ENCODE measurements around the gene CBFA2T2.
"Not testable (repeated sequence)": the region's sequence is repeated elsewhere in the genome, so short reads cannot be mapped to it uniquely, and the experiment has no call there.

The CBFA2T2 gene

GRCh38 chr20:33630507-33630906 lies 140.6 kb downstream of the CBFA2T2 start:
- no peak for DNase-seq

GRCh38 chr20:33631910-33632309 lies 142.0 kb downstream of the CBFA2T2 start:
- not testable (repeated sequence) for DNase-seq

GRCh38 chr20:33635341-33635740 lies 145.4 kb downstream of the CBFA2T2 start:
- DNase-seq, result no peak

- DNase-seq, result no peak
Observed at GRCh38 chr20:33636776-33637175, 146.9 kb downstream of the CBFA2T2 start.

GRCh38 chr20:33640287-33640686 lies 150.4 kb downstream of the CBFA2T2 start:
- DNase-seq, result no peak

GRCh38 chr20:33644313-33645071 lies 154.6 kb downstream of the CBFA2T2 start:
- no peak for DNase-seq

- no peak for DNase-seq
Observed at GRCh38 chr20:33645072-33645358, 155.1 kb downstream of the CBFA2T2 start.

- no peak for DNase-seq
Observed at GRCh38 chr20:33645396-33645795, 155.5 kb downstream of the CBFA2T2 start.

- DNase-seq, result no peak
Observed at GRCh38 chr20:33646191-33646590, 156.3 kb downstream of the CBFA2T2 start.

GRCh38 chr20:33646959-33647602 lies 157.2 kb downstream of the CBFA2T2 start:
- DNase-seq, result not testable (repeated sequence)

- no peak for DNase-seq
Observed at GRCh38 chr20:33647603-33648395, 157.9 kb downstream of the CBFA2T2 start.

- DNase-seq, result no peak
Observed at GRCh38 chr20:33648396-33649004, 158.6 kb downstream of the CBFA2T2 start.

- no peak for DNase-seq
Observed at GRCh38 chr20:33649201-33649681, 159.3 kb downstream of the CBFA2T2 start.

- DNase-seq, result no peak
Observed at GRCh38 chr20:33650111-33650752, 160.3 kb downstream of the CBFA2T2 start.

GRCh38 chr20:33650753-33651561 lies 161.1 kb downstream of the CBFA2T2 start:
- no peak for DNase-seq

- DNase-seq, result no peak
Observed at GRCh38 chr20:33651562-33652048, 161.7 kb downstream of the CBFA2T2 start.

- DNase-seq, result peak; percentile 43
Observed at GRCh38 chr20:33653218-33653899, 163.5 kb downstream of the CBFA2T2 start.

GRCh38 chr20:33653900-33654596 lies 164.2 kb downstream of the CBFA2T2 start:
- peak; percentile 71 for DNase-seq

- DNase-seq, result no peak
Observed at GRCh38 chr20:33654680-33655161, 164.8 kb downstream of the CBFA2T2 start.

GRCh38 chr20:33655164-33655563 lies 165.3 kb downstream of the CBFA2T2 start:
- DNase-seq, result no peak

Data from NCI-H2107 (cell line).